Effector CD4-positive, alpha-beta T cell (primary cell): ENCODE measurements around the gene ARHGEF10L.
"Not testable (repeated sequence)": the region's sequence is repeated elsewhere in the genome, so short reads cannot be mapped to it uniquely, and the experiment has no call there.

Source experiments
- DNase-seq: peaks from one replicate; pipeline ENCODE4 v3.0.0-alpha.2; 2020

Gene ARHGEF10L

DNA sequence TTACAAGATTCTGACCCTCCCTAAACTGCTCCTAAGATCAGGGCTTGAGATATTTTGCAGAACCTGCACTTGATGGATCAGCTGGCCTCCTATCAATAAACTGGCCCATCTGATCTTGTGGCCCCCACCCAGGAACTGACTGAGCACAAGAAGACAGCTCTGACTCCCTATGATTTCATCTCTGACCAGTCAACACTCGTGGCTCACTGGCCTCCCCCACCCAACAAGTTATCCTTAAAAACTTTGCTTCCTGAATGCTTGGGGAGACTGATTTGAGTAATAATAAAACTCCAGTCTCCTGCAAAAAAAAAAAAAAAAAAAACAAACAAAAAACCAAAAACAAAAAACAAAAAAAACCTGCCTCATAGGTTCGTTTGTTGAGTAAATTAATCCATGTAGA lies 206.8 kb downstream of the ARHGEF10L start:
- DNase-seq = not testable (repeated sequence)

GRCh38 chr1:17746920-17747319 lies 207.4 kb downstream of the ARHGEF10L start:
- DNase-seq = no peak
